ENCODE data around the gene KCNC1. TPM values are rescaled to one million over a fixed set of nuclear protein-coding genes. Genes with fewer than 3 reads are reported as not detected.

KCNC1 gene
- polyA plus RNA-seq, 4 donors: 0.60 to 1.6 (median 0.94) TPM

GRCh38 chr11:17714356-17714854 is 20.2 kb upstream of the KCNC1 start:
- no peak for DNase-seq (ENCODE audit: low read depth in 4 of 4, low spot score in 3 of 4)

- DNase-seq (ENCODE audit: low read depth in 4 of 4, low spot score in 3 of 4): no peak
Observed at GRCh38 chr11:17714870-17715269, 19.7 kb upstream of the KCNC1 start.

GRCh38 chr11:17716807-17717206 is 17.8 kb upstream of the KCNC1 start:
- no peak for DNase-seq (ENCODE audit: low read depth in 4 of 4, low spot score in 3 of 4)

GRCh38 chr11:17718015-17718414 is 16.6 kb upstream of the KCNC1 start:
- DNase-seq (ENCODE audit: low read depth in 4 of 4, low spot score in 3 of 4): no peak

GRCh38 chr11:17718510-17718962 is 16.0 kb upstream of the KCNC1 start:
- DNase-seq (ENCODE audit: low read depth in 4 of 4, low spot score in 3 of 4): no peak

- no peak for DNase-seq (ENCODE audit: low read depth in 4 of 4, low spot score in 3 of 4)
Observed at GRCh38 chr11:17719028-17719937, 15.3 kb upstream of the KCNC1 start, which contains the start of gene MYOD1. MYOD1 (plus strand) TSS chr11:17719571; CDS start chr11:17719783, 212 bp downstream.

- no peak for DNase-seq (ENCODE audit: low read depth in 4 of 4, low spot score in 3 of 4)
Observed at GRCh38 chr11:17719938-17720795, 14.4 kb upstream of the KCNC1 start.

- no peak for DNase-seq (ENCODE audit: low read depth in 4 of 4, low spot score in 3 of 4)
Observed at GRCh38 chr11:17720796-17721171, 13.8 kb upstream of the KCNC1 start.

- DNase-seq (ENCODE audit: low read depth in 4 of 4, low spot score in 3 of 4): no peak
Observed at GRCh38 chr11:17721242-17721999, 13.2 kb upstream of the KCNC1 start.

GRCh38 chr11:17722000-17722643 is 12.5 kb upstream of the KCNC1 start:
- no peak for DNase-seq (ENCODE audit: low read depth in 4 of 4, low spot score in 3 of 4)

GRCh38 chr11:17724020-17724908 is 10.3 kb upstream of the KCNC1 start:
- no peak for DNase-seq (ENCODE audit: low read depth in 4 of 4, low spot score in 3 of 4)

GRCh38 chr11:17725174-17725573 is 9.4 kb upstream of the KCNC1 start:
- no peak for DNase-seq (ENCODE audit: low read depth in 4 of 4, low spot score in 3 of 4)

GRCh38 chr11:17730137-17730536 is 4.4 kb upstream of the KCNC1 start:
- no peak for DNase-seq (ENCODE audit: low read depth in 4 of 4, low spot score in 3 of 4)

GRCh38 chr11:17730608-17731462 is 3.7 kb upstream of the KCNC1 start:
- peak in 2 of 4 donors; percentile 46 to 59 for DNase-seq (ENCODE audit: low read depth in 4 of 4, low spot score in 3 of 4)

- DNase-seq (ENCODE audit: low read depth in 4 of 4, low spot score in 3 of 4): no peak
Observed at GRCh38 chr11:17733261-17733660, 1.3 kb upstream of the KCNC1 start.

GRCh38 chr11:17734986-17735817 is 621 bp downstream of the KCNC1 start:
- DNase-seq (ENCODE audit: low read depth in 4 of 4, low spot score in 3 of 4): peak; percentile 57 to 79 (median 68)

Measured in left renal pelvis (tissue), 4 donors.